DND-41 (cell line): Measurements from ENCODE around the gene MDP1.

Source experiments
- EZH2 ChIP-seq: IDR thresholded peaks from 3 replicates; pipeline ENCODE4 v1.6.1; 2012; ENCODE audit warnings: borderline replicate concordance, low read depth, mild to moderate bottlenecking, moderate library complexity, low read length, inconsistent platforms; ENCODE audit not compliant: severe bottlenecking
- TF ChIP-seq, protein P1 (sequence below): IDR thresholded peaks from 2 replicates; pipeline ENCODE4 v1.5.1; 2012; ENCODE audit warnings: borderline replicate concordance, low read length, moderate library complexity, mild to moderate bottlenecking; ENCODE audit not compliant: poor library complexity, severe bottlenecking; ENCODE audit errors: extremely low read depth

GRCh38 chr14:24255931-24256711, 40.3 kb upstream of the MDP1 start:
- no peak for TF ChIP-seq EZH2
- TF ChIP-seq, protein P1, sequence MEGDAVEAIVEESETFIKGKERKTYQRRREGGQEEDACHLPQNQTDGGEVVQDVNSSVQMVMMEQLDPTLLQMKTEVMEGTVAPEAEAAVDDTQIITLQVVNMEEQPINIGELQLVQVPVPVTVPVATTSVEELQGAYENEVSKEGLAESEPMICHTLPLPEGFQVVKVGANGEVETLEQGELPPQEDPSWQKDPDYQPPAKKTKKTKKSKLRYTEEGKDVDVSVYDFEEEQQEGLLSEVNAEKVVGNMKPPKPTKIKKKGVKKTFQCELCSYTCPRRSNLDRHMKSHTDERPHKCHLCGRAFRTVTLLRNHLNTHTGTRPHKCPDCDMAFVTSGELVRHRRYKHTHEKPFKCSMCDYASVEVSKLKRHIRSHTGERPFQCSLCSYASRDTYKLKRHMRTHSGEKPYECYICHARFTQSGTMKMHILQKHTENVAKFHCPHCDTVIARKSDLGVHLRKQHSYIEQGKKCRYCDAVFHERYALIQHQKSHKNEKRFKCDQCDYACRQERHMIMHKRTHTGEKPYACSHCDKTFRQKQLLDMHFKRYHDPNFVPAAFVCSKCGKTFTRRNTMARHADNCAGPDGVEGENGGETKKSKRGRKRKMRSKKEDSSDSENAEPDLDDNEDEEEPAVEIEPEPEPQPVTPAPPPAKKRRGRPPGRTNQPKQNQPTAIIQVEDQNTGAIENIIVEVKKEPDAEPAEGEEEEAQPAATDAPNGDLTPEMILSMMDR = no peak
